Natural killer cell (primary cell): ENCODE data around the gene SPEN. TPM values are rescaled to one million over a fixed set of nuclear protein-coding genes. Genes with fewer than 3 reads are reported as not detected.

ENCODE experiments used
- ATAC-seq, 3 donors: fragments of 150-1000 bp in 2 of 3; fragments of 200-7000 bp in 1 of 3; cut with Tn5 transposase; 1 replicate in 1 of 3; 2 replicates in 2 of 3; pipeline ENCODE4 v1.10.0; 2021; ENCODE audit warnings: mild to moderate bottlenecking in 2 of 3, moderate library complexity in 2 of 3
- DNase-seq, 2 donors: peaks; one replicate each; pipeline versions ENCODE4 v3.0.0 to v3.0.0-alpha.2; 2013 to 2021; ENCODE audit warnings: mixed read lengths in 1 of 2
- H3K27ac ChIP-seq: one replicate; pipeline ENCODE4 v1.5.1; 2013; ENCODE audit warnings: mild to moderate bottlenecking, low read length
- H3K27me3 ChIP-seq: one replicate; pipeline ENCODE4 v1.6.1; 2013; ENCODE audit warnings: low read length; ENCODE audit not compliant: control insufficient read depth, insufficient read depth
- H3K36me3 ChIP-seq: one replicate; pipeline ENCODE4 v1.6.1; 2013; ENCODE audit warnings: low read length; ENCODE audit not compliant: control insufficient read depth, insufficient read depth
- H3K4me1 ChIP-seq: one replicate; pipeline ENCODE4 v1.6.1; 2013; ENCODE audit warnings: low read length; ENCODE audit not compliant: control insufficient read depth, insufficient read depth
- H3K4me3 ChIP-seq: one replicate; pipeline ENCODE4 v1.5.1; 2013; ENCODE audit warnings: low read length
- H3K9me3 ChIP-seq: one replicate; pipeline ENCODE4 v1.6.1; 2013; ENCODE audit warnings: low read length; ENCODE audit not compliant: control insufficient read depth, insufficient read depth
- H3K27ac Mint-ChIP-seq, 2 donors: one replicate each; pipeline ENCODE4 v1.8.0; 2022; ENCODE audit warnings: mild to moderate bottlenecking in 2 of 2, mixed read lengths in 2 of 2, moderate library complexity in 1 of 2
- H3K27me3 Mint-ChIP-seq, 2 donors: one replicate each; pipeline ENCODE4 v1.8.0; 2022; ENCODE audit warnings: low read depth in 2 of 2, mixed read lengths in 2 of 2
- H3K36me3 Mint-ChIP-seq: one replicate; pipeline ENCODE4 v1.8.0; 2022; ENCODE audit warnings: mixed read lengths
- H3K4me1 Mint-ChIP-seq, 2 donors: one replicate each; pipeline ENCODE4 v1.8.0; 2022; ENCODE audit warnings: mixed read lengths in 2 of 2
- H3K4me3 Mint-ChIP-seq: one replicate; pipeline ENCODE4 v1.8.0; 2022; ENCODE audit warnings: mild to moderate bottlenecking, moderate library complexity, mixed read lengths
- H3K9me3 Mint-ChIP-seq, 2 donors: one replicate each; pipeline ENCODE4 v1.8.0; 2022; ENCODE audit warnings: mixed read lengths in 2 of 2
- CTCF ChIP-seq: fragments of 200-600 bp; IDR thresholded peaks from one replicate; pipeline ENCODE4 v1.8.0; 2022; ENCODE audit warnings: antibody characterized with exemption
- WGBS: methylation state at CpG from one replicate; pipeline ENCODE4 v1.1.7; 2013; ENCODE audit warnings: missing lambda C conversion rate; ENCODE audit not compliant: insufficient coverage; 5-methylcytosine and 5-hydroxymethylcytosine counted together
- intact Hi-C: fragments of 100-400 bp; cut with micrococcal nuclease; formaldehyde crosslinking; loops from one replicate; pipeline ENCODE4 v1.14.2; 2022
- total RNA-seq, 4 donors: library from RNA; stranded (reverse); fragments of 120-200 nt in 1 of 4; gene quantifications; one replicate each; pipeline versions ENCODE4 v1.2.3 to v1.2.4, GENCODE V29; 2013 to 2022

Gene SPEN
- total RNA-seq, 3 donors from 2014 or later (not counting 1 experiment from before 2014, with no cell fraction given) = 98.1 to 114 (median 105) TPM

- ATAC-seq = peak; percentile 74 to 84 (median 78)
These were observed 118.8 kb downstream of the SPEN start for GRCh38 chr1:15966081-15966955.

GRCh38 chr1:15966956-15967344 is 119.4 kb downstream of the SPEN start:
- Histone ChIP-seq H3K27ac (no peak overlapping the region), H3K4me3 (no peak overlapping the region), H3K36me3 (peaks cover 13% of the 10 kb centered on the region), H3K27me3 (no peaks in the 10 kb centered on the region), H3K9me3 (no peaks in the 10 kb centered on the region), H3K4me1 (peaks cover 33% of the 10 kb centered on the region)
- Mint-ChIP-seq H3K36me3 (peaks cover under 1% of the 10 kb centered on the region), H3K27me3 (no peaks in the 10 kb centered on the region), H3K4me3 (no peak overlapping the region), H3K9me3 (no peaks in the 10 kb centered on the region), H3K27ac (peak overlapping the region in 1 of 2 donors; percentile 81), H3K4me1 (peaks cover 36 to 46% of the 10 kb centered on the region in 2 donors)
- intact Hi-C loops = no loop called here
- no peak for TF ChIP-seq CTCF
- DNase-seq (no peak), ATAC-seq (no peak)
- 90% methylated on average over 4 of the region's 6 CpGs for WGBS

More at GRCh38 chr1:15966081-15966955, 118.8 kb downstream of the SPEN start:
- peak in 1 of 2 donors; percentile 72 for DNase-seq
- Histone ChIP-seq H3K27ac (peak overlapping the region; percentile 58), H3K4me1 (peaks cover 33% of the 10 kb centered on the region), H3K9me3 (no peaks in the 10 kb centered on the region), H3K27me3 (no peaks in the 10 kb centered on the region), H3K4me3 (no peak overlapping the region), H3K36me3 (peaks cover 9% of the 10 kb centered on the region)
- no peaks in the 10 kb centered on the region for H3K27me3 Mint-ChIP-seq
- intact Hi-C loops = no loop called here
- H3K4me1 Mint-ChIP-seq = peaks cover 36 to 44% of the 10 kb centered on the region in 2 donors
- H3K4me3 Mint-ChIP-seq = peak overlapping the region; percentile 33
- WGBS = 22% methylated on average over 14 of the region's 18 CpGs
- H3K9me3 Mint-ChIP-seq = no peaks in the 10 kb centered on the region
- H3K36me3 Mint-ChIP-seq = no peaks in the 10 kb centered on the region
- peak overlapping the region; percentile 70 to 81 for H3K27ac Mint-ChIP-seq
- no peak for TF ChIP-seq CTCF

GRCh38 chr1:15968172-15968571 is 120.7 kb downstream of the SPEN start:
- no peak overlapping the region for H3K4me3 Mint-ChIP-seq

More at GRCh38 chr1:15968172-15968571, 120.7 kb downstream of the SPEN start:
- Histone ChIP-seq H3K27ac (no peak overlapping the region), H3K27me3 (no peaks in the 10 kb centered on the region), H3K4me1 (peaks cover 33% of the 10 kb centered on the region), H3K36me3 (peaks cover 19% of the 10 kb centered on the region), H3K4me3 (no peak overlapping the region), H3K9me3 (no peaks in the 10 kb centered on the region)
- Mint-ChIP-seq H3K27ac (peak overlapping the region in 1 of 2 donors; percentile 81), H3K27me3 (no peaks in the 10 kb centered on the region), H3K9me3 (no peaks in the 10 kb centered on the region), H3K4me1 (peaks cover 39 to 48% of the 10 kb centered on the region in 2 donors), H3K36me3 (peaks cover 8% of the 10 kb centered on the region)
- no peak for DNase-seq
- TF ChIP-seq CTCF = no peak
- intact Hi-C loops = no loop called here
- no peak for ATAC-seq
- WGBS = 99% methylated on average over 5 of the region's 5 CpGs
